T-cell (primary cell): Measurements from ENCODE around the gene CHCHD5. TPM values are rescaled to one million over a fixed set of nuclear protein-coding genes. Genes with fewer than 3 reads are reported as not detected.
"Not testable (repeated sequence)": the region's sequence is repeated elsewhere in the genome, so short reads cannot be mapped to it uniquely, and the experiment has no call there.

Experiments
- ATAC-seq, 4 experiments: fragments of 200-7000 bp in 3 of 4; fragments of 150-1000 bp in 1 of 4; cut with Tn5 transposase; replicated peaks in 1 of 4; 1 replicate in 3 of 4; 2 replicates in 1 of 4; pipeline ENCODE4 v1.10.0; 2021; ENCODE audit warnings: moderate library complexity in 3 of 4, mild to moderate bottlenecking in 2 of 4, moderate number of reproducible peaks in 1 of 4
- CTCF ChIA-PET, 2 donors: fragments of 300-600 bp; sonication (Branson Sonifier 250); formaldehyde crosslinking; loops; one replicate each; lab custom pipeline; 2022; ENCODE audit warnings: antibody characterized with exemption in 2 of 2; lab: Charles Lee
- POLR2A ChIA-PET, 2 donors: fragments of 300-600 bp; sonication (Branson Sonifier 250); formaldehyde crosslinking; loops; one replicate each; lab custom pipeline; 2022; ENCODE audit warnings: antibody characterized with exemption in 2 of 2; lab: Charles Lee
- DNase-seq, 35 experiments: peaks; one replicate each; pipeline versions ENCODE4 v3.0.0 to v3.0.0-alpha.2; 2013 to 2023
- H3K27ac ChIP-seq: one replicate; pipeline ENCODE4 v1.5.1; 2013; ENCODE audit warnings: low read length
- H3K27me3 ChIP-seq, 2 experiments: replicated peaks in 1 of 2; 1 replicate in 1 of 2; 2 replicates in 1 of 2; pipeline versions ENCODE4 v1.6.1 to v1.7.0; 2013; ENCODE audit warnings: low read length in 1 of 2, mixed read lengths in 1 of 2; ENCODE audit not compliant: control insufficient read depth in 2 of 2, insufficient read depth in 2 of 2; ENCODE audit errors: extremely low read depth in 1 of 2
- H3K36me3 ChIP-seq, 2 donors: 1 replicate in 1 of 2; 2 replicates in 1 of 2; pipeline versions ENCODE4 v1.6.1 to v1.7.0; 2013; ENCODE audit warnings: low read length in 1 of 2; ENCODE audit not compliant: control insufficient read depth in 2 of 2, insufficient read depth in 1 of 2; ENCODE audit errors: extremely low read depth in 1 of 2
- H3K4me1 ChIP-seq, 2 experiments: 1 replicate in 1 of 2; 2 replicates in 1 of 2; pipeline versions ENCODE4 v1.6.1 to v1.7.0; 2013; ENCODE audit warnings: low read length in 2 of 2, mixed read lengths in 1 of 2; ENCODE audit not compliant: insufficient read depth in 2 of 2, control insufficient read depth in 1 of 2; ENCODE audit errors: extremely low read depth in 1 of 2
- H3K4me3 ChIP-seq, 2 donors: 1 replicate in 1 of 2; 2 replicates in 1 of 2; pipeline versions ENCODE4 v1.5.1 to v1.7.0; 2013; ENCODE audit warnings: mild to moderate bottlenecking in 2 of 2, low read length in 1 of 2, moderate library complexity in 1 of 2; ENCODE audit not compliant: control insufficient read depth in 1 of 2; ENCODE audit errors: extremely low read depth in 1 of 2
- H3K9me3 ChIP-seq: 2 replicates; pipeline ENCODE4 v1.7.0; 2013
- H3K27ac Mint-ChIP-seq, 2 donors: one replicate each; pipeline ENCODE4 v1.8.0; 2020 to 2021; ENCODE audit warnings: mild to moderate bottlenecking in 2 of 2, mixed read lengths in 2 of 2
- H3K27me3 Mint-ChIP-seq, 2 donors: one replicate each; pipeline ENCODE4 v1.8.0; 2021 to 2022; ENCODE audit warnings: mixed read lengths in 2 of 2
- H3K36me3 Mint-ChIP-seq: one replicate; pipeline ENCODE4 v1.8.0; 2021; ENCODE audit warnings: mixed read lengths
- H3K4me1 Mint-ChIP-seq, 3 donors: one replicate each; pipeline ENCODE4 v1.8.0; 2020 to 2022; ENCODE audit warnings: mixed read lengths in 3 of 3, mild to moderate bottlenecking in 1 of 3
- H3K4me3 Mint-ChIP-seq, 3 donors: one replicate each; pipeline ENCODE4 v1.8.0; 2020 to 2022; ENCODE audit warnings: mild to moderate bottlenecking in 3 of 3, mixed read lengths in 3 of 3, moderate library complexity in 3 of 3
- H3K9me3 Mint-ChIP-seq, 3 donors: one replicate each; pipeline ENCODE4 v1.8.0; 2020 to 2022; ENCODE audit warnings: mixed read lengths in 3 of 3
- WGBS: methylation state at CpG from one replicate; pipeline ENCODE4 v1.1.5; 2013; ENCODE audit warnings: missing lambda C conversion rate; ENCODE audit not compliant: insufficient coverage; 5-methylcytosine and 5-hydroxymethylcytosine counted together
- total RNA-seq, 35 experiments: library from RNA in 6 of 35; stranded (reverse) in 6 of 35; fragments of 120-200 nt in 1 of 35; gene quantifications; one replicate each; pipeline versions ENCODE4 v1.2.1 to v1.2.4 and lab custom pipeline; 2013 to 2026

The CHCHD5 gene
- total RNA-seq, 5 donors from 2014 or later (not counting 1 experiment from before 2014, with no cell fraction given), result 16.4 to 30.1 (median 24.7) TPM

DNA sequence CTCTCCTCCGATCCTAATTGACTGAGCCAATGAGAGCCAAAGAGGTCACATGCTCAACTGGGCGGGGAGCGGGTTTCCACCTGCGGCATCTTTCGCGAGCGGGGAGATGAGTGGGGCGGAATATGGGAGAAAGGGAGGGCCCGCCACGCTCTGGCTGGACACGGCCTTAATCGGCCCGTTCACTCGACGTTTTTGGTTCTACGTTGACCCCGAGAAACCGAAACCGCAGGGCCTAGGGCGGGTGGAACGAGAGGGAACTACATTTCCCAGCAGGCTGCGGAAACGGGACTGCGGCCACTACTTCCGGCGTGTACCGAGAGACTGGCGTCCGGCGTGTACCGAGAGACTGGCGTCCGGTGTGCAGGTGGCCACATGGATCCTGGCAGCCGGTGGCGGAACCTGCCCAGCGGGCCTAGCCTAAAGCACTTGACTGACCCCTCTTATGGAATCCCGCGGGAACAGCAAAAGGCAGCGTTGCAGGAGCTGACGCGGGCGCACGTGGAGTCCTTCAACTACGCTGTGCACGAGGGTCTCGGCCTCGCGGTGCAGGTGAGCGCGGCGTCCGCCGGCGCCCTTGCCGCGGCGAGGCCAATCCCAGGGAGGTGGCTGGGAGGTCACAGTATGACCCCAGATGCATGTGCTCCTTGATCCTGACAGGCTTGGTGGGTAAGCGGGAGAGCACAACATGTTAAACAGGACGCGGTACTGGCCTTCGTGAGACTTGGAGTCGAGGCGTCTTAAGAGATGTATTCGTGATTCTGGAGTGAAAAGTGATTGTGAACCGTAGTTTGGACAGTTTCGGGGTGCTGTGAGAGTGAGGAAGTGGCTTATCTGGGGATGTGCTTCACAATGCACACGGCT, 42.1 kb upstream of the CHCHD5 start, which contains the start of gene POLR1B:
TSS of gene POLR1B (plus strand) at position 343 of the 861 bp plus-strand sequence. CDS start at position 373, 30 bp downstream.
- ChIA-PET CTCF (interaction anchor here in 1 of 2 donors (0.5 kb wide), 1 partner anchor 40 kb away, joined by 6 read pairs; no protein-coding TSS in a partner anchor), POLR2A (no interaction called here)
- Mint-ChIP-seq H3K36me3 (peaks cover 10% of the 10 kb centered on the region), H3K27ac (no peak within 1 kb of the TSS), H3K9me3 (no peaks in the 10 kb centered on the region), H3K27me3 (no peaks in the 10 kb centered on the region), H3K4me3 (no peak within 1 kb of the TSS), H3K4me1 (peaks cover 20 to 21% (median 20%) of the 10 kb centered on the region in 3 donors)
- Histone ChIP-seq H3K27me3 (no peaks in the 10 kb centered on the region), H3K4me1 (peaks cover 8 to 19% of the 10 kb centered on the region in 2 experiments), H3K36me3 (peaks cover 0 to 13% of the 10 kb centered on the region in 2 donors), H3K27ac (peak within 1 kb of the TSS; percentile 73), H3K9me3 (no peaks in the 10 kb centered on the region), H3K4me3 (peak within 1 kb of the TSS; percentile 85 to 98)
- DNase-seq (peak in 34 of 35 experiments; percentile 36 to 83 (median 64)), ATAC-seq (peak; percentile 84 to 88 (median 87))
- under 1% methylated on average over 57 of the region's 67 CpGs for WGBS

DNA sequence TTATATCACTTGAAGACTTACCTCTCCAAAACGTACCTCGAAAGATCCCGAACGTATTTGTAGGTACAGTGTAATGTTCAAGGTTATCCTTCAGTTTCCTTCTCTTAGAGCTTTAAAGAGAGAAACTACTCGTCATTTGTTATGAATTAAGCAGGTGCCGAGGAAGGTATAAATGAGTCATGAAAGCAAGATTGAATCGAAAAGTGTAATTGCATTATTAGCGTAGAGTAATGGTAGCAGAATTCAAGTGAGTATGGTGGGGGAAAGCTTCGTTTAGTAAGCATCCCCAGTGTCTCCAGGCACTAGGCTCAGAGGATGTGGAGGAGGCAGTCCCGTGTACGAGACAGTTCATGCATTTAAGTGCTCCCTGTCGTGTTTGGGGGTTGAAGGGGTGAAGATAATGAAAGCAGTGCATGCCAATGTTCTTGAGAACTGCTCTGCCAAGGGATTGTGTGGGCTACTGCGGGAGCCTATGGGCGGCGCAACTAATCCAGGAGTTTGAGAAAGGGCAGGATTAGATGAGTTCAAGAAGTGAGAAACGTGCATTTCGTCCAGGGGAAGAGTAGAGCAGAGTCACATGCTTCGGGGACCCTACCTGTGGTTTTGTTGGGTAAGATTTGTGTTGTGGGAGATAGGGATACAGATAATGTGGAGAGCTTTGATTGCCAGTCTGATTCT, 41.3 kb upstream of the CHCHD5 start:
- Mint-ChIP-seq H3K27ac (no peak overlapping the region), H3K36me3 (peaks cover 17% of the 10 kb centered on the region), H3K4me3 (no peak overlapping the region), H3K9me3 (no peaks in the 10 kb centered on the region), H3K4me1 (peaks cover 20 to 22% (median 20%) of the 10 kb centered on the region in 3 donors), H3K27me3 (no peaks in the 10 kb centered on the region)
- Histone ChIP-seq H3K27me3 (no peaks in the 10 kb centered on the region), H3K9me3 (no peaks in the 10 kb centered on the region), H3K4me1 (peaks cover 8 to 19% of the 10 kb centered on the region in 2 experiments), H3K27ac (peak overlapping the region; percentile 73), H3K4me3 (peak overlapping the region; percentile 85 to 98), H3K36me3 (peaks cover 0 to 21% of the 10 kb centered on the region in 2 donors)
- ChIA-PET POLR2A (no interaction called here), CTCF (interaction anchor here (0.5 to 1.1 kb wide), 3 partner anchors 39 to 247 kb away, joined by 4 to 6 read pairs (median 5); no protein-coding TSS in a partner anchor)
- WGBS, result 3% methylated on average over 14 of the region's 18 CpGs
- peak in 1 of 4 experiments; percentile 2 for ATAC-seq
- peak in 2 of 35 experiments; percentile 2 to 8 for DNase-seq

DNA sequence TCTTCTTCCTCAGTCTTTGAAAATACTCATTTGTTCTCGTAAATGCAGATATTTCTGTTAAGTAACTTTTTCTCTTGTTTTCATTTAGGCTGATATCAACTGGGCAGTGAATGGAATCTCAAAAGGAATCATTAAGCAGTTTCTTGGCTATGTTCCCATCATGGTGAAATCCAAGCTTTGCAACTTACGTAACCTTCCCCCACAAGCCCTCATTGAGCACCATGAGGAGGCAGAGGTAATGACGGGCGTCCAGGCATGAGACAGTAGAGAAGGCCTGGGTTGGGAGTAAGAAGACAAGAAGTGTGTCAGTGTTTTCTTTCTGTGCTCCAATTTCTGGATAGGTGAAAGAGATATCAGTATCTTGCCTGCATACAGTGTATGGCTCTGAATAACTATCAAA, 37.1 kb upstream of the CHCHD5 start:
- no peak for DNase-seq
- Mint-ChIP-seq H3K36me3 (peaks cover 51% of the 10 kb centered on the region), H3K27me3 (no peaks in the 10 kb centered on the region), H3K4me3 (no peak overlapping the region), H3K27ac (no peak overlapping the region), H3K9me3 (no peaks in the 10 kb centered on the region), H3K4me1 (peaks cover 4 to 13% (median 12%) of the 10 kb centered on the region in 3 donors)
- Histone ChIP-seq H3K36me3 (peaks cover 4 to 59% of the 10 kb centered on the region in 2 donors), H3K4me3 (no peak overlapping the region), H3K27ac (no peak overlapping the region), H3K9me3 (no peaks in the 10 kb centered on the region), H3K27me3 (no peaks in the 10 kb centered on the region), H3K4me1 (peaks cover 3 to 11% of the 10 kb centered on the region in 2 experiments)
- ChIA-PET CTCF (no interaction called here), POLR2A (interaction anchor here in 1 of 2 donors (0.5 kb wide), 1 partner anchor 75 kb away, joined by 7 read pairs; no protein-coding TSS in a partner anchor)
- ATAC-seq, result no peak
- WGBS, result no CpG with 5 or more reads among the region's 4 CpGs

DNA sequence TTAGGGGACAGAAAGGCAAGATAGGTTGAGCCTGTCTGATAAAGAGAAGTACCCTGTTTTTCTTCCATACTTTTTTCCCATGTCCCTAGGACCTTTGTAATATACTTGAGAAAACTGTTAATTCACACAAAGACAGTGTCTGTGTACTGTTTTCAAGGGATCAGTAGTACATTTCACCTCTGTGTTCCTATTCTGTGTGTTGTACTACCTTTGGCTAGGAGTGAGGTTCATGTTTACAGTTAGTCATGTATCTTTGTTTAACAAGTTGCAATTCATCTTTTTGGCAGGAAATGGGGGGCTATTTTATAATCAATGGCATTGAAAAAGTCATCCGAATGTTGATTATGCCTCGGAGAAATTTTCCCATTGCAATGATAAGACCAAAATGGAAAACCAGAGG, 35.4 kb upstream of the CHCHD5 start:
- no peak overlapping the region for H3K27ac Mint-ChIP-seq
- peaks cover 65% of the 10 kb centered on the region for H3K36me3 Mint-ChIP-seq
- ATAC-seq, result no peak
- no peak for DNase-seq
- H3K4me3 ChIP-seq, result no peak overlapping the region
- no peaks in the 10 kb centered on the region for H3K9me3 Mint-ChIP-seq
- POLR2A ChIA-PET, result interaction anchor here in 1 of 2 donors (0.7 kb wide), 1 partner anchor 462 kb away, joined by 3 read pairs; no protein-coding TSS in a partner anchor
- H3K27ac ChIP-seq, result no peak overlapping the region
- H3K4me3 Mint-ChIP-seq, result no peak overlapping the region
- peaks cover 4 to 76% of the 10 kb centered on the region in 2 donors for H3K36me3 ChIP-seq
- H3K27me3 ChIP-seq, result no peaks in the 10 kb centered on the region
- peaks cover 4 to 13% (median 12%) of the 10 kb centered on the region in 3 donors for H3K4me1 Mint-ChIP-seq
- peaks cover 0 to under 1% of the 10 kb centered on the region in 2 experiments for H3K4me1 ChIP-seq
- H3K9me3 ChIP-seq, result no peaks in the 10 kb centered on the region
- WGBS, result 86% methylated on average over 2 of the region's 2 CpGs
- CTCF ChIA-PET, result no interaction called here
- H3K27me3 Mint-ChIP-seq, result no peaks in the 10 kb centered on the region

DNA sequence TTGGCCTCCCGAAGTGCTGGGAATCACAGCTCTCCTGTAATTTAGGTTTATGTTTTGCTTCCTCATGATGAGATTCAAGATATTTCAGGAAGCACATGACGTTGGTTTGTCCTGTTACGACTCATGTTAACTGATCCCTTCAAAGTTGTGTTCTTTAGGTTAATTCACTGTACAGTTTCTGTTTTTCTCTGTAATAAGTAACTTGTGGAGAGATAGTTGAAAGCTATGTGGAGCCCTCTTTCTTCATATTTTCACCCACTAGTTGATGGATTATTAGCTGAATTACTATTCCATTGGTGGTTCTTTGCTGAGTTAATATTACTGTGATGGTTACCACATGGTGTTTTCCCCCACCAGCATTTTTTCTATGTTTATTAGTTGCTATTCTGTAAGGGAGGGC, 18.3 kb upstream of the CHCHD5 start:
- Mint-ChIP-seq H3K27me3 (no peaks in the 10 kb centered on the region), H3K4me1 (no peaks in the 10 kb centered on the region), H3K9me3 (peaks cover 5 to 14% (median 10%) of the 10 kb centered on the region in 3 donors), H3K27ac (no peak overlapping the region), H3K36me3 (peaks cover 69% of the 10 kb centered on the region), H3K4me3 (no peak overlapping the region)
- Histone ChIP-seq H3K27ac (no peak overlapping the region), H3K4me3 (no peak overlapping the region), H3K9me3 (peaks cover 4% of the 10 kb centered on the region), H3K4me1 (no peaks in the 10 kb centered on the region), H3K27me3 (no peaks in the 10 kb centered on the region), H3K36me3 (peaks cover 6 to 73% of the 10 kb centered on the region in 2 donors)
- WGBS, result 76% methylated on average over 3 of the region's 3 CpGs
- ATAC-seq (no peak), DNase-seq (no peak)
- ChIA-PET CTCF (interaction anchor here (0.5 to 0.6 kb wide), 3 partner anchors 10 to 1924 kb away, joined by 3 read pairs; no protein-coding TSS in a partner anchor), POLR2A (interaction anchor here in 1 of 2 donors (0.5 kb wide), 1 partner anchor 8 kb away, joined by 8 read pairs; no protein-coding TSS in a partner anchor)

DNA sequence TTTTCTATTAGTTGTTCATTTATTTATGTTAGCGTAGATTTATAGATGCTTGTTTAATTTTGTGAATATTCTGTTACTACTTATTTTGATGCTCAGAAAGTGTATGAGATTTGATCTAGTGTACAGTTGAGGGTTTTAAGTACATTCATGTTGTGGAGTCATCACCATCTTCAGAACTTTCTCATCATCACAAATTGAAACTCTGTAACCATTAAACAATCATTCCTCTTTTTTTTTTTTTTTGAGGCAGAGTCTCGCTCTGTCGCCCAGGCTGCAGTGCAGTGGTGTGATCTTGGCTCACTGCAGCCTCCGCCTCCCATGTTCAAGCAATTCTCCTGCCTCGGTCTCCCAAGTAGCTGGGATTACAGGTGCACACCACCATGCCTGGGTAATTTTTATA, 17.9 kb upstream of the CHCHD5 start:
- WGBS, result 100% methylated on average over 4 of the region's 5 CpGs
- H3K36me3 ChIP-seq, result peaks cover 6 to 73% of the 10 kb centered on the region in 2 donors
- H3K4me3 ChIP-seq, H3K27me3 Mint-ChIP-seq, CTCF ChIA-PET, H3K9me3 ChIP-seq, H3K27me3 ChIP-seq, H3K4me1 ChIP-seq, H3K4me1 Mint-ChIP-seq, H3K27ac Mint-ChIP-seq, H3K27ac ChIP-seq, H3K4me3 Mint-ChIP-seq, DNase-seq, ATAC-seq, POLR2A ChIA-PET: not testable (repeated sequence)
- peaks cover 70% of the 10 kb centered on the region for H3K36me3 Mint-ChIP-seq
- peaks cover 5 to 14% (median 10%) of the 10 kb centered on the region in 3 donors for H3K9me3 Mint-ChIP-seq
